SK-N-MC (cell line): ENCODE data around the gene GCK.

ENCODE experiments used
- EZH2 ChIP-seq: fragments of 200-600 bp; sonication (generic); IDR thresholded peaks from one replicate; pipeline ENCODE4 v1.6.1; 2017; ENCODE audit warnings: antibody characterized with exemption
- FOXP2 ChIP-seq: optimal IDR thresholded peaks from 2 replicates; pipeline ENCODE3; 2011; ENCODE audit warnings: mild to moderate bottlenecking, moderate library complexity; ENCODE audit not compliant: insufficient read depth; ENCODE audit errors: extremely low read length, control extremely low read depth
- POLR2AphosphoS5 ChIP-seq: IDR thresholded peaks from 2 replicates; pipeline ENCODE4 v1.6.1; 2012; ENCODE audit warnings: mild to moderate bottlenecking, low read depth, low read length, borderline replicate concordance

- TF ChIP-seq POLR2AphosphoS5, result no peak
- TF ChIP-seq FOXP2, result no peak
- TF ChIP-seq EZH2, result no peak
These were observed 49.8 kb downstream of the GCK start for GRCh38 chr7:44139311-44140010.
